ENCODE results near the gene LSAMP.

Gene LSAMP

DNA sequence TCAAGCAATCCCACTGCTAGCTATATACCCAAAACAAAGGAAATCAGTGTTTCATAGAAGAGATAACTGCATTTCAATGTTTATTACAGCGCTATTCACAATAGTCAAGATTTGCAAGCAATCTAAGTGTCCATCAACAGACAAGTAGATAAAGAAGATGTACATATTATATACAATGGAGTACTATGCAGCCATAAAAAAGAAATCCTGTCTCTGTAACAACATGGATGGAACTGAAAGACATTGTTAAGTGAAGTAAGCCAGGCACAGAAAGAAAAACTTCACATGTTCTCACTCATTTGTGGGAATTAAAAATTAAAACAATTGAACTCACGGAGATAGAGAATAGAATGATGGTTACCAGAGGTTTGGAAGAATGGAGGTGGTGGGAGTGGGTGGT, 89.2 kb downstream of the LSAMP start:
- no peak for DNase-seq

DNA sequence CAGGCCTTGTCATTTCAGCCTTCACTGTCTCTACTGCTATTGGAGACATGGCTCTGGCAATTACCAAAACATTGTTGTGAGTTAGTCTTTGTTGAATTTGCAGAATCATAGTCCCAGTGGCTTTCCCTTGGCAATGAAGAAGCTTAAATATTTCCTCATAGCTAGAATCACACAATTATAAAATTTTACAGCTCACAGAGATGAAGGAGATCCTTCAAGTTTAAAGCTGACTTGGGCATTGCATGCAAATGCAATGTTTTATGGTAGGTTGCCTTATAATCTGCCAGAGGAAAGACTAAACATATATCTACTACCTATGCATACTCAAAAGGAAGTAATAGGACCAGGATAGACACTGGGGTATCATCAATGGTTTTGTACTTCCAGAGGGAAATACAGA, 90.9 kb downstream of the LSAMP start:
- no peak for DNase-seq

DNA sequence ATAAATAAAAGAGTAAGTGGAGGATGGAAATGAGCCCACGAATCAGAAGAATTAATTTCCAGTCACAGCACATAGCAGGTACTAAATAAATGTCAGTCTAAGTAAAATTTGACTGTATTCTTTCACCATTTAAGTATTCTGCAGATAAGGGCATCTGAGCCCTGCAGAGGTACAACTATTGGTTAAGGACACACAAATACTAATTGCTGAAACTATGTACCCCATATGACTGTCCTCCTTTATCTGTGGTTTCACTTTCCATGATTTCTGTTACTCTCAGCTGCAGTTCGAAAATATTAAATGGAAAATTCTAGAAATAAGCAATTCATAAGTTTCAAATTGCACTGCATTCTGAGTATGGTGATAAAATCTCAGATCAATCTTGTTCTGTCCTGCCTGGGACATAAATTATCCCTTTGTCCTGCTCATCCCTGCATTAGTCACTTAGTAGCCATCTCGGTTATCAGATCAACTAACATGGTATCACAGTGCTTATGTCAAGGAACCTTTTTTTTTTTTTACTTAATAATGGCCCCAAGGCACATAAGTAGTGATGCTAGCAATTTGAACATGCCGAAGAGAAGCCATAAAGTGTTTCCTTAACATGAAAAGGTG, 95.1 kb downstream of the LSAMP start:
- no peak for DNase-seq

DNA sequence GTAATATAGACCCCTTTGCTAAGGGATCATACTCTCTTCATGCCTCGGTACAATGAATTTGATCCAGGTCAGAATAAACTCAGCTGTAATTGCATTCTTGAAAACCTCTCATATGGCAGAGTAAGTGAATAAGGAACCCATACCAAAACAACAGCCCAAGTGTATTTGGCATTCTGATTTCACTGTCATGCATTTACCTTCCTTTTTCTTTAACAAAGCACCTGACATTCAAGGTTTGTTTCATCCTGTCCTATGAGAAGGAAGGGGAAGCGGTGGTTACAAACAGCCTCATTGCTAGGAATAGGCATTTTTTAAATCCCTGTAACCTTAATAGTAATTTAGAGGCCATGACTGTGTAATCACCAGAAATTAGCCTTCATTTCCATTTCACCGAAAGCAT, 97.1 kb downstream of the LSAMP start:
- DNase-seq = no peak

DNA sequence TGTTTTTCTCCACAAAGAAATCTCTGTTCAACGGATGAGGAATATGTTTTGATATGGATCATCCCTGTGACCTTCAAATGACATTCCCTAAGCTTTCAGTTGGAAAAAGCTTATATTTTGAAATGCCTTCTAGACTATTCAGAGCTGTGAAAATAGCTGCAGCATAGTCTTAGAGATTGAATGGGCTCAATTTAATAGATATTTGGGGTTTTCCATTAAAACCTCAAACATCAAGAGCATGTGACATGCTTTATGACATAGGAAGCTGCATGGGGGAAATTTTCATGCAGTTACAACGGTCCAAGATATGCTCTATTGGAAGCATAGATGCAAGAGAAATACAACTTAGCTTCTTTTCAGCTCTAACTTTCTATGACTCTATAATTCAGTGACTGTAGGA, 102.8 kb downstream of the LSAMP start:
- DNase-seq = no peak

DNA sequence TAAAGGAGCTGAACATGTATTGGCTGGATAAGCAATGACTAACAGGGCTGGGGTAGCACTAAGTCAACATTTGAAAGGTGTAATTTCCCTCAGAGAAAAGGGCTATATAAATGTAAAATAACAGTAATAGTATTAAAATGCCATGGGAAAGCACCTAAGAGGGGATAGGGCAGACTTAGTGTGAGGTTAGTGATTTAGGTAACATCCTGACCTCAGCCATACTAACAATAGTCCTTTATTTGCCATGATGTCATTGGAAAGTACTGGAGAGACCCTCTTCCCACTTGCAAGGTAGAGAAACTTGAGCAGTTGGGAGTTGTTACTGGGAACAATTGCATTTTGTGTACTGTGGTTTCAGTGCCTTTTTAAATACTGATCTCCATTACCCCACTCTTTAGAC, 103.4 kb downstream of the LSAMP start:
- DNase-seq = no peak

DNA sequence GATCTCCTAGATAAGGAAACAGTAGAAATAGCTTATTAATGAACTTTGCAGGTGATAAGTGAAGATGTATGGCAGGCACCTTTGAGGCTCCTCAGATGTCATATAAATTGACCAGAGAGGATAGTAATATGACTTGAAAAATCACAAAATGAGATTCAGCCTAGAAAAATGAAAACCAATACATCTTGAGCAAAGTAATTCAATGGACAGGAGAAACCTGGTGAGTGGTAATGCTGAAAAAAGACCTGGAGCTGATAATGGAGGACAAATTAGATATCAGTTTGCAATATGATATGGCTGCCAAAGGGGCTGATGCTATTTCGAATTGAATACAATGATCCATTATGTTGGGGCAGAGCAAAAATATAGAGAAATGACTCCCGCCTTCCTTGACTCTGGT, 103.9 kb downstream of the LSAMP start:
- no peak for DNase-seq

DNA sequence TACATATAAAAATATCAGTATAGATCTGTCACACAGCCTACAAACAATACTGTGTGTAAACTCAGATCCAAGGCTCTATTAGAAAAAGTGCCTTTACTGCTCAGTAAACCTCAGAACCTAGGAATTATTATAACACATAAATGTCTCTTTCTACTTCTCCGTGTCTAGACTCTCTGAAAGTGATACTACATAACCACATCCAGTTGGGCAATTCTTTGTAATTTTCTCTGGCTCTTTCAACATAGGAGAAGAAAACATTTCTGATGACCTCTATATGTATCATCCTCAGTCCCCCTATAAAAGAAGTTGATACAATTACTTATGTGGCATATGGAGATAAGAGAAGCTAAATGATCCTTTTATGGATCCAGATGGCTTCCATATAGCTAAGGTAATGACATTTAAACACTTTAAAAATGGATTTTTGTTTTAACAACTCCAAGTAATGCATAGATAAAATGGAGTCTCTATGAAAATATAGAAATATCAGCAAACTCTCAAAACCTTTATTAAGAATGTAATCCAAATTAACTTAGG, 104.5 kb downstream of the LSAMP start:
- no peak for DNase-seq

DNA sequence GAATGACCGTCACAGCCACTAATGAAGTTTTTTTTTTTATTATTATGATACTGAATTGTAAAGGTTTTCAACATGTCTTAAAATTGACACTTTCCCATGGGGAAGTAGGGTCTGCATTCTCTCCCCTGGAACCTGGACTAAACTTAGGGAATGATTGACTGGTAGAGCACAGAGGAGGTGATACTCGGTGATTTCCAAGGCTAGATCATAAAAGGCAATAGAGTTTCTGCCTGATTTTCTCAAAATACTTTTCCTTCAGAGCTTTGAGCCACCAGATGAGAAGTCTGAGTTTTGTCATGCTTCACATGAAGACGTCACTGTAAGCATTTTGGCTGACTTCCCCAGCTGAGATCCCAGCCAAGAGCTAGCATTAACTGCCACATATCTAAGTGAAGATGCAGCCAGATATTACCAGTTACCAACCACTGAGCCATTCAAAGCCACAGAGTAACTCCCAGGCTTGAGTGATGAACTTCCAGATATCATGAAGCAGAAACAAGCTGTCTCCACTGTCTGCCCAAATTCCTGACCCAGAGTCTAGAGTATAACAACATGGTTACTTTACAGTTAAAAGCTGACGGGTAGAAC, 105.8 kb downstream of the LSAMP start:
- DNase-seq = peak in 13 of 58 donors; percentile 0 to 35 (median 7)

DNA sequence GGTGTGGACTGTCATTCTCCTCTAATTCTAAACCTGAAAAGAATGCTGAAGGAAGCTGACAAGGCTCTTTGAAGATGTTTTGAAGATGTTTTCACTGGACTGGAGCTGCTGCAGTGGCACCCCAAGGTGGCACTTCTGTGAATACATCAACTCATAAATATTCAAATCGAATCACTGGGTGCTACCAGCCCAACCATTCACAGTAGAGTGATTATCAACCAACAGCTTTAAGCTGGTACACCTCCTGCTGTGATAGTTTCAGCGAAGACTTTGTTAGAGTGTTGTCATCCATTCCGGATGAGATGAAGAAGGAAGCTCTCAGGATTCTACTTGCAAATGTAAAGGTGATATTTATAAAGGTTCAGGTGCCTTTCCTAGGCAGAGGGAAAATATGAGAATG, 106.6 kb downstream of the LSAMP start:
- DNase-seq = no peak

DNA sequence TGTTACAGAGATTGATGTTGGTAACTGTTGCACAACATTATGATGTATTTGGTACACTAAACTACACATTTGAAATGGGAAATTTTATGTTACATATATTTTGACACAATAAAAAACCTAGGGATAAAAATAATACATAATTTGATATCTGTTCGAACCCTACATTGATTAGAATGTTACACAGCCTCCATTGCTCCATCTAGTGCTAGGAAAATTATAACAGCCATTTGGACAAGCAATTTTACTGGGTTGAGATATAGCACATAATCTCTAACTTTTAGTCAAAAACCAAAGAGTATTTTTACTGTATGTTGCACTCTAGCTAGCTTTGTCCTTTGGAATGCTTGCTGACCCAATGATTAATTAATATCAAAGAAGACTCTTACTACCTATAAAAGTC, 108.1 kb downstream of the LSAMP start:
- no peak for DNase-seq

DNA sequence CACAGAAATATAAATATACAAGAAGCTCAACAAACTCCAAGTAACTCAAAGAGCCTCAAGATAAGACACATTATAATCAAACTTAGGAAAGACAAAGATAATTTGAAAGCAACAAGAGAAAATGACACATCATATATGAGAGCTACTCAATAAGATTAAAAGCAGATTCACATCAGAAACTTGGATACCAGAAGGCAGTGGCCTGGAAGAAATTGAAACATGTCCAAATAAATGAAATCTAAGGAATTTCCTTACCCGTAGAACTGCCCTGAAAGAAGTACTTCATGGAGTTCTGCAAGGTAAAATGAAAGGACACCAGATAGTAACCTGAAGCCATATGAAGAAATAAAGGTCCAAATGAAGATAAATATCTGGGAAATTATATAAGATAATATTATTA, 113.9 kb downstream of the LSAMP start:
- no peak for DNase-seq

DNA sequence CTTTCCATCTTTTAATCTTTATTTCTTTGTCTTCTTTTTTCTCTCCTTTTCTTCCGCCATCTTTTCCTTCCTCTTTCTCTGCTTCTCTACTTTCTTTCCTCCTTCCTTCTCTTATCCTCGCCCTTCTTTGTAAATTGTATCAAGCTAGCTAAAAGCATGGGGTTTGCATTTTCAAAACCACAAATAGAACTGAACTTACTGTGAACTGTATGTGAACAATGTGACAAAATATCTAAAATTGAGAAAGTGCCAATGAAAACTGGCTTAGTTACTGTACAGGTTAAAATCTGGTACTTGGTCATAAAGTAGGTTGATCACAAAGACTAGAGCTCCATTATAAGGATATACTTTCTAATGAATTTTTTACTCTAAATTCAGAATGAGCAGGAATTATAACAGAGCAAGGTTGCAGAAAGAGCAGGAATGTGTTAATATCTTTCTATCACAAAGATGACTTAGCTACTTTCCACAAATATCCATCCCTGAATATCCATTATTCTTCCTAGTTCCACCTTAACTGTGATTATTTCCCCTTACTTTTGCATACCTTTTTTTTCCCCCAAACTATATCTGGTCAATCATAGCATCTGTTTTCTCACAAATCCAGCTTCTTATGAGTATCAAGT, 122.4 kb downstream of the LSAMP start:
- DNase-seq = no peak

DNA sequence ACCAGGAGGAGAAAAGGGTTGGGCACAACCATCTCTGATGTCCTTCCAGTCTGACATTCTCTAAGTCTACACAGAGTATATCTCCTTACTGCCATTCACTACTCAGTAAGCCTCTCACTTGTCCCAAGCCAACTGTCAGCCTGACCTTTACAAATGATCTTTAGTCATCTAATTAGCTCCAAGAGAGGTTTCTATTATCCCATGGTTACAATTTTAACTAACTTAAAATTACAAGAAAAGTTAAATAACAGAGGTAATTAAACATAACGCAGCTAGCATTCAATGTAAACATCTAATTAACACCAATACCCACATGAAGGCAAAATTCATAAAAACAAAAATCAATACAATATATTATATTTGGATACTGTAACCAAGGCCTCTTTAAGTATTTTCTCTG, 126.9 kb downstream of the LSAMP start:
- DNase-seq = no peak

DNA sequence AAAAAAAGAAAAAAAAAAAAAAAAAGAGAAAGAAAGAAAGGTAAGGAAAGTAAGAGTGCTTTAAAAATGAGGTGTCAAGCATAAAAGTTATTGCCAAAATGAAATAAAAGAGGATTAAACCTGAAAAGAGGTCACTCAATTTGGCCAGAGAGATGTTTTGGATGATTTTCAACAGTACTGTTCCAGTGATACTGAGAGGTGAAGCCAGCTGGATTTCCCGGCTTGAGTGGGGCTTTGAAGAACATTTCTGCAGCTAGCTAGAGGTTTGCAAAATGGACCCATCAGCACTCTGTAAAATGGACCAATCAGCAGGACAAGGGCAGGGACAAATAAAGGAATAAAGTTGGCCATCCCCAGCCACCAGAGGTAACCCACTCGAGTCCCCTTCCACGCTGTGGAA, 128.5 kb downstream of the LSAMP start:
- DNase-seq = peak in 4 of 58 donors; percentile 1 to 11 (median 4)

DNA sequence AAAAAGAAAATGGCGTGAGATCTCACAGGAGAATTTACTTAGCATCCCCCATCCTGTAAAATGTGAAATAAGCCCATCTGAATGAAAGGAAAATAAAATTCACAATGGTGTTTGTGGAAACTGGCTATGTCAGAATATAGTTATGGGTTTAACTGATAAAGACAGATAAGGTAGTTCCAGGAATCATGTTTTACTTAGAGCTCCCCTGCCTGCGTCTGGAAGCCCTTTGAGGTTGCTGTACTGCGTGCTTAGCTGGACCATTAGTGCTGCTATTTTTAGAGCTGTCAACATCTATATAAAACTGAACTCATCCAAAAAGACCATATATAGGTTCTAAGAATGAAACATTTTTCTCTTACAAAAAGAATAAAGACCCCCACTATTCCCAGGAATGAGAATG, 130.8 kb downstream of the LSAMP start:
- DNase-seq = no peak

DNA sequence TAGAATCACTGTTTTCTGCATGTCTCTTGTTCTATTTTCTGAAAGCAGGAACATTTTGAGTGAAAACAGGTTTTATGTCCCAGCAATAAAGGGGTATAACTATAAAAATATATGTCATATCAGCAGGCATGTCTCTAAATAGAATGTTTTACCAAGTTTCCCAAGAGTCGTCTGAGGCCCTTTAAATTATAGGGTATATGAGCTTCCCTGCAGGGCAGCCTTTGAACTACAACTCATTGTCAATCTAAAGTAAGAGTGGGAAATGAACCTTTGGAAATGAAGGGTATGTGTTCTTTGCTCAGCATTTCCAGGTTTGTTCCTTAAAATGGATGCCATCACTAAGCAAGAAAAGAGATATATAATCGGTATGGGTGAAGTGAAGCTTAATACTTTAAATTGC, 138.6 kb downstream of the LSAMP start:
- no peak for DNase-seq

DNA sequence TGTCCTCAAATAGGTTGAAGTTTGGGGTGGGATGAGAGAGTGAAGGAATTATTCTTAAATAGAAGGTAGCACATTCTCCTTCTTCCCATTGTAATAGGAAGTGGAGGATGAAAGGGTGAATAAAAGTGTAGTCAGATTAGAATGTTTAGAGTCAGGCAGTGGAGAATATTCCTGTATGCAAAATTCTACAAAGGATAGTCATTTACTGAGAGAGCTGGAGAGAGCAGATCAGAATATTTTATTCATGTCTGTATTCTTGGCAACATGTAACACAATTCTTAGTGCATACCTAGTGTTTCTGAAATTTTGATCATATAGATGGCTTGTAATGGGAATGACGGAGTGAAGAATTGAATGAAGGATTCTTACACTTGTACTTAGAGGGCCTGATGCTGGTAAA, 139.1 kb downstream of the LSAMP start:
- no peak for DNase-seq

DNA sequence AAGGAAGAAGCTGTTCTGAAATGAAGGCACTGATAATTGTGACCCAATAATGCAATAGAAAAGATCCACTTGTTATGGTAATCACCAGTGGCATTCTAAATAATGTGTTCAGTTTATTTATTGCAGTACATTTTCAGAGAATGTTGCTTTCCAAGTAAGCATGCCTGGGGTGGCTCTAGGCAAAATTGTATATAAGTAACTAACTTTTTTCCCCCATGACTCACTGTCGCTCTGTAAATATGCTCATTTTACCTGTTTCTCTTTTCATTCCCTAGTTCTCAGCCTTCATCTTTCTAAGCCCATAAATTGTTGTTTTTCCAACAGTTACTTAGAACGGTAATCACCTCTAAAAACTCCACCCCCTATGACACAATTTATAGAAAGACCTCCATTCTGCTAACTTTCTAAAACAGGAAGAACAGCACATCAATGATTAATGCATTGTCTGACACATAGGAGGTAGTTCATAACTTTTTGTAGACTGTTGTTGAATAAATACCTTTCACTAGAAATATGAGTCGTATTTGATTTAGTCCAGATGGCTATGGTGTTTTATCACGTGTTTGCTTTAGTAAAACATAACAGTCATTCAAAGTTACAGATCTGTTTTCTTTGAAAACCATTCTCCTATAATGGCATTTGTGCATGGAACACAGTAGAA, 143.1 kb downstream of the LSAMP start:
- DNase-seq = no peak

DNA sequence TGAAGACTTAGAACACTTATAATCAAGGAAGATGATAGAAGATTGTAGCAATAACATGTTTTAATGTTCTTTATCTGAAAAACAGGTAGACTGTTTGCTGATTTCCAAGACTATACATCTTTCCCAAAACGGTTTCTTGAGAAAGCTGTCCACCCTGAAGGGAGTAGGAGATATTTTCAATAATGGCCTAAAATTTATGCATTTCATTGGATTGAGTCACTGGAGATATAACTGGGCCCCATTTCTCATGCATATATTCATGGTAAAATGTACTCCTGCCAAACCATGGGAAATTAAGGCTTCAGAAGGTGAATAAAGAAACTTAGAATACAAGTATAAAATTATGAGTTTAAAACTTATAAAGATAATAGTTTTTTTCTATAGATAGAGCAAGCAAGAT, 143.9 kb downstream of the LSAMP start:
- no peak for DNase-seq

DNA sequence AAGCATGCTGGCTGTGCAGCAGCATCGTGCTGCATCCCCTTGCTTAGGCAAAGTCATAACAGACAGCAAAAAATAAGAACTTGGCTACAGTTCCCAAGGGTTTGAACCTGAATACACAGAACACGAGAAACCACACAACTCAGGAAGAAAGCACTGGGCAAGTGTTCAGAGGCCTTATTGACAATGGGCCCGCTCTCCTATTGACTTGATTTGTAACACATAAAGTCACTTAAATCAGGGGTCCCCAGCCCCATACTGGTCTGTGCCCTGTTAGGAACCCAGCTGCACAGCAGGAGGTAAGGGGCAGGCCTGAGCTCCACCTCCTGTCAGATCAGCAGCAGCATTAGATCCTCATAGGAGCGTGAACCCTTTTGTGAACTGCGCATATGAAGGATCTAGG, 145.1 kb downstream of the LSAMP start:
- peak in 2 of 58 donors; percentile 5 for DNase-seq

DNA sequence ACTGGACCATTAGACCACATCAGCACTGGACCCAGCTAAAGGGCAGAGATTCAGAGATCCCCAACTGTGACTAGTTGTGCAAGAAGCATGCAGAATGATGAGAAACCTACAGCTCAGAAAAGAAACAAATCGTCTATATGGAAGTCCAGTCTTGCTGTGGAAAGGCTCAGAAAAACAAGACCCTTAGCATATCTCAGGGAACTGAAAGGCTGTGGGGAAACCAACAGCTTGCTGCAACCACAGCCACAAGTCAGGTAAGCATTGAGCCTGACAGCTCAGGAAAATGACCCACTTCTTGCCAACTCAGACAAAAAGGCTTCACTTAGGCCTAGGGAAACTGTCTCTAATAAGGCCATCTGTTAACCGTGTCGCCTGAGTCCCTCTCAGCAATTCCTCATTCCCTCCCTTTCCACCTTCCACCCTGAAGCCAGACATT, 145.6 kb downstream of the LSAMP start:
- no peak for DNase-seq
